Ovary (tissue), 9 donors: ENCODE data around the gene PPP1R9A. TPM values are rescaled to one million over a fixed set of nuclear protein-coding genes. Genes with fewer than 3 reads are reported as not detected.

Experiments used
- DNase-seq, 5 donors: peaks; one replicate each; pipeline ENCODE4 v3.0.0-alpha.2; 2019 to 2020
- H3K27ac ChIP-seq, 2 donors: fragments of 200-600 bp; one replicate each; pipeline versions ENCODE4 v1.5.1 to v1.8.0; 2019 to 2022
- H3K27me3 ChIP-seq: fragments of 200-600 bp; one replicate; pipeline ENCODE4 v1.8.0; 2022
- H3K36me3 ChIP-seq: fragments of 200-600 bp; sonication (generic); one replicate; pipeline ENCODE4 v1.5.1; 2019
- H3K4me1 ChIP-seq: one replicate; pipeline ENCODE4 v1.8.1; 2013; ENCODE audit warnings: mild to moderate bottlenecking, moderate library complexity; ENCODE audit not compliant: insufficient read depth
- H3K4me3 ChIP-seq: fragments of 200-600 bp; sonication (generic); one replicate; pipeline ENCODE4 v1.5.1; 2017
- H3K9me3 ChIP-seq, 2 donors: fragments of 200-600 bp in 1 of 2; sonication (generic) in 1 of 2; one replicate each; pipeline versions ENCODE4 v1.5.1 to v1.8.1; 2013 to 2019; ENCODE audit warnings: mild to moderate bottlenecking in 1 of 2, moderate library complexity in 1 of 2
- CTCF ChIP-seq, 3 donors: fragments of 450-650 bp in 2 of 3; fragments of 200-600 bp in 1 of 3; IDR thresholded peaks; one replicate each; pipeline versions ENCODE4 v1.5.1 to v1.8.0; 2016 to 2022; ENCODE audit warnings: antibody characterized with exemption in 3 of 3, mild to moderate bottlenecking in 1 of 3
- EP300 ChIP-seq: sonication (generic); formaldehyde crosslinking; IDR thresholded peaks from one replicate; pipeline ENCODE4 v1.6.1; 2017; ENCODE audit warnings: antibody characterized with exemption
- POLR2A ChIP-seq: fragments of 450-650 bp; IDR thresholded peaks from one replicate; pipeline ENCODE4 v1.6.1; 2017; ENCODE audit warnings: antibody characterized with exemption, mild to moderate bottlenecking, moderate library complexity
- WGBS, 3 donors: extraction: QIAGEN DNeasy Blood & Tissue Kit in 1 of 3; methylation state at CpG; one replicate each; pipeline versions ENCODE4 v1.1.5 to v1.1.7; 2013 to 2017; 5-methylcytosine and 5-hydroxymethylcytosine counted together
- intact Hi-C, 4 donors: fragments of 100-400 bp; cut with DNase I; formaldehyde crosslinking; loops; one replicate each; pipeline versions ENCODE4 v1.11.0 to v1.15.1; 2022 to 2023
- polyA plus RNA-seq, 2 donors: library from polyadenylated mRNA; stranded (reverse); fragments of 200-250 nt in 1 of 2; fragments of 350-450 nt in 1 of 2; fragmentation: Illumina TruSeq in 1 of 2; extraction: RNeasy Lipid Tissue Mini Kit (QIAGEN cat#74804) in 1 of 2; gene quantifications; one replicate each; pipeline ENCODE4 v1.2.3, GENCODE V29; 2013 to 2014
- total RNA-seq, 7 donors: library from RNA; depleted of rRNA in 2 of 7; stranded (reverse); fragments of >200 nt in 2 of 7; fragmentation: NEBNext Ultra II Directional in 3 of 7; extraction: Animal tissue kit (Norgen Biotek cat#: 25700) in 3 of 7; gene quantifications; one replicate each; pipeline versions ENCODE4 v1.1.0 to v1.2.4, GENCODE V29; 2016 to 2023
- donor health status: DM: no; HTN: no; CAD: no; lungs with moderate emphysema.
- donor health status: DM: no; HTN: no; CAD: no.
- donor health status: Bipolar disorder and iron deficiency.
- donor health status: DM: yes; HTN: yes; CAD: no.
- donor health status: DM: no; HTN: no; CAD: no.
- donor health status: DM: yes; HTN: yes; CAD: no.

PPP1R9A gene
- total and polyA plus RNA-seq, 9 donors: 2.4 to 32.2 (median 11.2) TPM

- Histone ChIP-seq H3K9me3 (no peaks in the 10 kb centered on the region), H3K27ac (no peak overlapping the region), H3K36me3 (no peaks in the 10 kb centered on the region), H3K4me1 (no peaks in the 10 kb centered on the region), H3K27me3 (no peaks in the 10 kb centered on the region), H3K4me3 (no peak overlapping the region)
- TF ChIP-seq CTCF (IDR thresholded peaks at IDR 0.05) (no peak), POLR2A (no peak), EP300 (no peak)
- DNase-seq: no peak
- 75 to 80% (median 77%) methylated on average over 3 of the region's 3 CpGs for WGBS, 3 donors
- intact Hi-C loops: no loop called here
These were observed 420.0 kb downstream of the PPP1R9A start for GRCh38 chr7:95327356-95327755.

- peak overlapping the region; percentile 26 for H3K4me3 ChIP-seq
- TF ChIP-seq CTCF (IDR thresholded peaks at IDR 0.05) (no peak), POLR2A (no peak), EP300 (no peak)
- H3K9me3 ChIP-seq: no peaks in the 10 kb centered on the region
- WGBS, 3 donors: 12 to 35% (median 15%) methylated on average over 4 of the region's 4 CpGs
- DNase-seq: no peak
- intact Hi-C loops: no loop called here
- H3K36me3 ChIP-seq: no peaks in the 10 kb centered on the region
- no peak overlapping the region for H3K27ac ChIP-seq
- H3K27me3 ChIP-seq: no peaks in the 10 kb centered on the region
- H3K4me1 ChIP-seq: no peaks in the 10 kb centered on the region
These were observed 423.0 kb downstream of the PPP1R9A start for GRCh38 chr7:95330204-95330960.

GRCh38 chr7:95330961-95331337 lies 423.6 kb downstream of the PPP1R9A start:
- WGBS, 3 donors: 96 to 100% (median 96%) methylated on average over 1 of the region's 1 CpG
- no peaks in the 10 kb centered on the region for H3K36me3 ChIP-seq
- H3K27ac ChIP-seq: no peak overlapping the region
- intact Hi-C loops: no loop called here
- H3K4me1 ChIP-seq: no peaks in the 10 kb centered on the region
- no peak overlapping the region for H3K4me3 ChIP-seq
- TF ChIP-seq POLR2A (no peak), EP300 (no peak), CTCF (IDR thresholded peaks at IDR 0.05) (no peak)
- no peaks in the 10 kb centered on the region for H3K9me3 ChIP-seq
- H3K27me3 ChIP-seq: no peaks in the 10 kb centered on the region
- no peak for DNase-seq

- Histone ChIP-seq H3K9me3 (no peaks in the 10 kb centered on the region), H3K4me3 (no peak overlapping the region), H3K27ac (no peak overlapping the region), H3K4me1 (no peaks in the 10 kb centered on the region), H3K27me3 (no peaks in the 10 kb centered on the region), H3K36me3 (no peaks in the 10 kb centered on the region)
- no peak for TF ChIP-seq EP300
- no peak for TF ChIP-seq CTCF (IDR thresholded peaks at IDR 0.05)
- DNase-seq: no peak
- intact Hi-C loops: no loop called here
These were observed 427.1 kb downstream of the PPP1R9A start for GRCh38 chr7:95334447-95334846.
